Caki2 (cell line): ENCODE measurements around the gene ONECUT2. TPM values are rescaled to one million over a fixed set of nuclear protein-coding genes. Genes with fewer than 3 reads are reported as not detected.

Experiments
- DNase-seq: peaks from one replicate; pipeline ENCODE4 v3.0.0-alpha.2; 2015; ENCODE audit warnings: low read depth
- in situ Hi-C: cut with HindIII; loops from 2 replicates; pipeline ENCODE4 v1.10.0; 2016; ENCODE audit warnings: low sequenced_read_pairs, low pct_unique_long_range_greater_than_20kb, mixed read lengths
- total RNA-seq: library from RNA; depleted of rRNA; stranded (reverse); fragments of >200 nt; shearing (Covaris generic); gene quantifications from 2 replicates; pipeline ENCODE4 v1.2.3, GENCODE V29; 2014; ENCODE audit warnings: low replicate concordance

ONECUT2 gene
- total RNA-seq, 1 experiment from 2014 or later: 0.44 TPM

GRCh38 chr18:57440331-57441070 is 5.3 kb downstream of the ONECUT2 start:
- no peak for DNase-seq
- in situ Hi-C loops: no loop called here

- DNase-seq: no peak
- in situ Hi-C loops: no loop called here
Observed at GRCh38 chr18:57441071-57441794, 6.1 kb downstream of the ONECUT2 start.

- in situ Hi-C loops: no loop called here
- DNase-seq: no peak
Observed at GRCh38 chr18:57443247-57443646, 8.1 kb downstream of the ONECUT2 start.

- DNase-seq: no peak
- in situ Hi-C loops: no loop called here
Observed at GRCh38 chr18:57443702-57444101, 8.5 kb downstream of the ONECUT2 start.

- in situ Hi-C loops: no loop called here
- DNase-seq: no peak
Observed at GRCh38 chr18:57444301-57444759, 9.2 kb downstream of the ONECUT2 start.

- in situ Hi-C loops: no loop called here
- DNase-seq: peak; percentile 20
Observed at GRCh38 chr18:57445488-57446319, 10.5 kb downstream of the ONECUT2 start.

GRCh38 chr18:57446322-57446721 is 11.1 kb downstream of the ONECUT2 start:
- DNase-seq: no peak
- in situ Hi-C loops: no loop called here

- in situ Hi-C loops: no loop called here
- DNase-seq: no peak
Observed at GRCh38 chr18:57447154-57447621, 12.0 kb downstream of the ONECUT2 start.

- no peak for DNase-seq
- in situ Hi-C loops: no loop called here
Observed at GRCh38 chr18:57455576-57456129, 20.5 kb downstream of the ONECUT2 start.

GRCh38 chr18:57461652-57462269 is 26.6 kb downstream of the ONECUT2 start:
- in situ Hi-C loops: no loop called here
- DNase-seq: no peak

- in situ Hi-C loops: no loop called here
- DNase-seq: no peak
Observed at GRCh38 chr18:57466307-57466706, 31.1 kb downstream of the ONECUT2 start.

- DNase-seq: no peak
- in situ Hi-C loops: no loop called here
Observed at GRCh38 chr18:57466745-57467409, 31.7 kb downstream of the ONECUT2 start.

- DNase-seq: no peak
Observed at GRCh38 chr18:57469884-57470283, 34.7 kb downstream of the ONECUT2 start.

GRCh38 chr18:57475408-57475807 is 40.2 kb downstream of the ONECUT2 start:
- no peak for DNase-seq
- in situ Hi-C loops: no loop called here

More at GRCh38 chr18:57469884-57470283, 34.7 kb downstream of the ONECUT2 start:
- in situ Hi-C loops: no loop called here

GRCh38 chr18:57475903-57476302 is 40.7 kb downstream of the ONECUT2 start:
- DNase-seq: no peak
- in situ Hi-C loops: no loop called here

GRCh38 chr18:57480733-57481132 is 45.6 kb downstream of the ONECUT2 start:
- peak; percentile 3 for DNase-seq
- in situ Hi-C loops: no loop called here
